Forelimb muscle (tissue), 1 donor: Measurements from ENCODE around the gene IPP. TPM values are rescaled to one million over a fixed set of nuclear protein-coding genes. Genes with fewer than 3 reads are reported as not detected.
"Not testable (repeated sequence)": the region's sequence is repeated elsewhere in the genome, so short reads cannot be mapped to it uniquely, and the experiment has no call there.

Experiments
- DNase-seq: peaks from one replicate; pipeline ENCODE4 v3.0.0-alpha.2; 2013; ENCODE audit warnings: low read depth
- polyA plus RNA-seq: library from polyadenylated mRNA; unstranded; fragments of 120-200 nt; gene quantifications from one replicate; pipeline ENCODE4 v1.2.1, GENCODE V29; 2013; ENCODE audit not compliant: insufficient read length

The IPP gene
- polyA plus RNA-seq, 1 donor, result 18.0 TPM

DNA sequence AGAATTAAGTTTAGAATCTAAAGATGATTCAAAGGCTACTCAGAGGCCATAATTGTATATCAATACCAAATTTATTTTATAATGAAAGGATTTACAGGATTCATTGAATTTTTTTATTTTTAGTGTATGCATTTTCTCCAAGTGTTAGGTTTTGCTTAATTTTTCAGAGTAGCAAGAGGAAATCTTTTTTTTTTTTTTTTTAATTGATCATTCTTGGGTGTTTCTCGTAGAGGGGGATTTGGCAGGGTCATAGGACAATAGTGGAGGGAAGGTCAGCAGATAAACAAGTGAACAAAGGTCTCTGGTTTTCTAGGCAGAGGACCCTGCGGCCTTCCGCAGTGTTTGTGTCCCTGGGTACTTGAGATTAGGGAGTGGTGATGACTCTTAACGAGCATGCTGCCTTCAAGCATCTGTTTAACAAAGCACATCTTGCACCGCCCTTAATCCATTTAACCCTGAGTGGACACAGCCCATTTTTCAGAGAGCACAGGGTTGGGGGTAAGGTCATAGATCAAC is 10.8 kb downstream of the IPP start:
- DNase-seq, result not testable (repeated sequence)

DNA sequence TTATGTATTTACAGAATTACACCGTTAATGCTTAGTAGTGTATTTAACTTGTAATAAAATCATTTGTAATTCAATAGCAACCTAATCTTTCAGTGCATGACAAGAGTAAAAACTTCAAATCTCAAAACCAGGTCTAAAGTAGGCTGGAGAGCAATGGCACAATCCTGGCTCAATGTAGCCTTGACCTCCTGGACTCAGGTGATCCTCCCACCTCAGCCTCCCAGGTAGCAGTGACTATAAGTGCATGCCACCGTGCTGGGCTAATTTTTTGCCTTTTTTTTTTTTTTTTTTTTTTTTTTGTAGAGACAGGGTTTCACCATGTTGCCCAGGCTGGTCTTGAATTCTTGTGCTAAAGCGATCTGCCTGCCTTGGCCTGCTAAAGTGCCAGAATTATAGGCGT is 11.3 kb downstream of the IPP start:
- DNase-seq, result no peak

DNA sequence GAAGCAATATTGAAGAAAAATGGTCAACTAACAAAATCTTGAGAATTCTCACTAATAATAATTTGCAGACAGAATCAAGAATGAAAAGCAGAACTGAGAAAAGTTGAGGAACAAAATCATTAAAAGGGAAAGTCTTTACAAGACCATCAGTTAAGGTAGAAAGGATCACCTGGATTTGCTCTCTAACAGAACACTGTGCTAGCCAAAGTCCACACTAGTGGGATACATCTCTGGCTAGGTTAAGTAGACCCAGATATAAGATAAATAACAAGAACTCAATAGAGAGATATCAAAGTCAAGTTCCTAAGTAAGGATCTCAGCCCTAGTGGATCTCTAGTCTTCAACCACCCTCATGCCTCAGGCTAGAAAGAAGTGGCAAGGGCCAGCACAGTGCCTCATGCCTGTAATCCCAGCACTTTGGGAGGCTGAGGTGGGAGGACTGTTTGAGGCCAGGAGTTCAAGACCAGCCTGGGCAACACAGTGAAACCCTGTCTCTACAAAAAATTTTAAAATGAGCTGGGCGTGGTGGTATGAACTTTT is 19.6 kb downstream of the IPP start:
- no peak for DNase-seq

DNA sequence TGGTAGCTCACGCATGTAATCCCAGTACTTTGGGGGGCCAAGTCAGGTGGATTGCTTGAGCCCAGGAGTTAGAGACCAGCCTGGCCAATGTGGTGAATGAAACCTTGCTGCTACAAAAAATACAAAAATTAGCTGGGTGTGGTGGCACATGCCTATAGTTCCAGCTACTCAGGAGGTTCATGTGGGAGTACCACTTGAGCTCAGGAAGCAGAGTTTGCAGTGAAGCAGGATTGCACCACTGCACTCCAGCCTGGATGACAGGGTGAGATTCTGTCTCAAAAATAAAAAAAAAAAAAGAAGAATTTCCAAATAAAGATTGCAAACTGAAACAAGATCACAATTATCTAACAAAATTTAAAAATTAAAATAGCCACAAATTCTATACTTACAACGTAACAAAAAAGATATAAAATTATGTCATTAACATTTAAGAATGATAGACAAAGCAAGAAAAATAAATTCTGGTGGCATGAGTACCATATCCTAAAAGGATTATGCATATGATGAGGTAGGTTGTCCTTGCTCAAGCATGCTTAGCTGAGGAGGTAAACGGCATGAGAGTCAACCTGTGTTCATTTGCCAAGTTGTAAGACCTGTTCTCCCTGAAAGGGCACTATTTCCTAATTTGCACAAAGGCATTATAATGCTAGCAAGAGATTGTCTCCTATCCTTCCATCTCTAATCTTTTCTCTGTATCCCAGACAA is 20.2 kb downstream of the IPP start:
- DNase-seq, result no peak

DNA sequence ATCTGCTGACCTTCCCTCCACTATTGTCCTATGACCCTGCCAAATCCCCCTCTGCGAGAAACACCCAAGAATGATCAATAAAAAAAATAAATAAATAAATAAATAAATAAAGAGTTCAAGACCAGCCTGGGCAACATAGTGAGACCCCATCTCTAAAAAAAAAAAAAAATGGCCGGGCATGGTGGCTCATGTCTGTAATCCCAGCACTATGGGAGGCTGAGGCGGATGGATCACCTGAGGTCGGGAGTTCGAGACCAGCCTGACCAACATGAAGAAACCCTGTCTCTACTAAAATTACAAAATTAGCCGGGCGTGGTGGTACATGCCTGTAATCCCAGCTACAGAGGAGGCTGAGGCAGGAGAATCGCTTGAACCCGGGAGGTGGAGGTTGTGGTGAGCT is 24.4 kb downstream of the IPP start:
- not testable (repeated sequence) for DNase-seq

DNA sequence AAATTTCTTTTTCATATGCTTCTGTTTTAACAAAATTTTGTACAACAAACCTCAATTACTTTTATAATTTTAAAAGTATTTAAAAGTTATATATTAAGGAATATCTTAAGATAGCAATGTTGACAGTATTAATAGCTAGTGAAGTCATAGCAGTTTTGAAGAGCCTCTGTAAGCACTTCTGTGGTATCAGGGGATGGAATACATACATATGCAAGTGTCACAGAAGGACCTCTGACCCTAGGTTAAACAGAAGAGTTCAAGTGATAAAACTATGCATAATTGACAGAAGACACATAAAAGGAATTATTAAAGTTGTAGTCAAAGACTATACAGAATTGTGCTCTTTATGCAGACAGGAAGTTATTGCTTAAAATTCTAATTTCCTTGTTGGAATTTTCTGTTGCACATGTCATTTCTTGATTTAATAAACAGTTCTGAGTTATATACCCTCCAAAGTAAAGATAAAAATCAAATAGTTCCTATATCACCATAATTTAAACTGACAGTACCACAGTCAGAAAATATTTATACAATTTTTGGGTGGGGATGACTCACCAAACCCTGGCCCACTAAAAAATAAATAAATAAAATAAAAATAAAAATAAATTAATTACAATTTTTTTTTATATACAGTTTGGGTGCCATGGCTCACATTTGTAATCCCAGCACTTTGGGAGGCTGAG is 27.1 kb downstream of the IPP start:
- DNase-seq, result no peak

DNA sequence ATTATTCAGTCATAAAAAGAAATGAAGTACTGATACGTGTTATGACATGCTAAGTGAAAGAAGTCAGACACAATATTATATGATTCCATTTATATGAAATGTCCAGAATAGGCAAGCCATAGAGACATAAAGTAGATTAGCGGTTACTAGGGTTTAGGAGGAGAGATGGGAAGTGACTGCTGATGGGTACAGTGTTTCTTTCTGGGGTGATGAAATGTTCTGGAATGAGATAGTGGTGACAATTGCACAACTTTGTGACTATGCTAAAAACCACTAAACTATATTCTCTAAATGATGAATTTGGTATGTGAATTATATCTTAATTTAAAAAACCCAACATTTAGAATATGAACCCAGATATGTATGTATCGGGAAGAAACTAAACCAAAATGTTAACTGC is 27.6 kb downstream of the IPP start:
- DNase-seq, result no peak

DNA sequence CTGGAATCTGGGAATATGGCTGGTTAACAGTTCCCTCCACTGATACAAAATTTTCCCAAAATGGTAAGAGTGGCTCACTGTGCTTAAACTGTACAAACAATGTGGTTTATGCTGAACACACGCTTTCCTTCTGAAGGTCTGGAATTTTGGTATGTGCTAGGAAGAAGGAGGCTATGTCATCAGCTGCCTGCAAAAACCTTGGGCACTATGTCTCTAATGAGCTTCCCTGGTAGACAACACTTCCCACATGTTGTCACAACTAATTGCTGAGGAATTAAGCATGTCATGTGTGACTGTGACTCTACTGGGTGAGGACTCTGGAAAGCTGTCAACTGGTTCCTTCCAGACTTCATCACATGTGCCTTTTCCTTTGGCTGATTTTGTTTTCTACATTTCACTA is 29.2 kb downstream of the IPP start:
- DNase-seq, result no peak

DNA sequence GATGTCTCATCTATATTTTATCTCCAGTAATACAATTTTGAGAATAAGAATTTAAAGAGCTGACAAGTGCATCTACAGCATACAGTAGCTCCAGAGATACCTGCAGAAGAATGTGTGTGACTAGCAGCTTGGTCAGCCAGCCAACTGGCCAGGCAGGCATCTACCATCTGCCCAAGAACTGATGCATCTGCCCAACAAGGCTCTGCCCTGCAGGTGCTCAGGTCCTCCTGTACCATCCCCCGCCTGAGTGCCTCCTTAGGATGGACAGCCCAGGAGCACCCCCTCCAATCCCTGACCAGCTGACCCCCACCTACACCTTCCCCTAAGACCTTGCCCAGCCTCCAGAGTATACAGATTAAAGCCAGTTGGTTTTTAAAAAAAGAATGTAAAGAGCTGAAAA is 32.2 kb downstream of the IPP start:
- no peak for DNase-seq

DNA sequence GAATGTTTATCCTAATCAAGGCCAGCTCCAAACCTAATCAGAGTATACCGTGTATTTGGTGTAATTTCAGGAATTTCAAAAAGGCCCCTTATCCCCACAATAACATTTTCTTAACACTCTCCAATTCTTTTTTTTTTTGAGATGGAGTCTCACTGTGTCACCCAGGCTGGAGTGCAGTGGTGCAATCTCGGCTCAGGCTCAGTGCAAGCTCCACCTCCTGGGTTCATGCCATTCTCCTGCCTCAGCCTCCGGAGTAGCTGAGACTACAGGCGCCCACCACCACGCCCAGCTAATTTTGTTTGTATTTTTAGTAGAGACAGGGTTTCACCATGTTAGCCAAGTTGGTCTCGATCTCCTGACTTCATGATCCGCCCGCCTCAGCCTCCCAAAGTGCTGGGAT is 33.1 kb downstream of the IPP start:
- DNase-seq, result not testable (repeated sequence)

DNA sequence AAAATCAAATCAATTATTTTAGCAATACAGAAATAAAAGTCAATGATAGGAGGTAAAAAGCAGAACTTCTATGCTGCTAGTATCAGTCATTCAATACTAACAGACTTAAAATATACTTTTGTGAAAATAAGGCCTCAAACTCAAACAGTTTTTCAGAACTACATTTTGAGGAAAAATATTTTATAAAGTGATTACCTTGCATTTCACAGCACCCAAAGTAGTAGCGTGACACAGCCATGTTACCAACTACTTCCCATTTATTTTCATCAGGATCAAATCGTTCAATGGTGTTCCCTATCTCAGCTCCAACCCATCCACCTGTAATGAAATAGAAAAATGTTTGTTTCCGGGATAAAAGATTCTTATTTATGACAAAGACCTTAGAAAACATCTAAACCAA is 33.8 kb downstream of the IPP start:
- DNase-seq, result no peak

DNA sequence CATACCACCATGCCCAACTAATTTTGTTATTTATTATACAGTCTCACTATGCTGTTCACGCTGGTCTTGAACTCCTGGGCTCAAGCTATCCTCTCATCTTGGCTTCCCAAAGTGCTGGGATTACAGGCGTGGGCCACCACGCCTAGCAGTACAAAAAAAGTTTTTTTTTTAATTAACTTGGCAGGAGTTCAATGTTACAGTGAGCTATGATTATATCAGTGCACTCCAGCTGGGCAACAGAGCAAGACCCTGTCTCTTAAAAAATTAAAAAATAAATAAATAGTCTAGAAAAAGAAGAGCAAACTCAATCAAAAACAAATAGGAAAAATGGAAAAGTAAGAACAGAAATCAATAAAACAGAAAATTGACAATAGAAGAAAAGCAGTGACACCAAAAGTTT is 36.7 kb downstream of the IPP start:
- no peak for DNase-seq

DNA sequence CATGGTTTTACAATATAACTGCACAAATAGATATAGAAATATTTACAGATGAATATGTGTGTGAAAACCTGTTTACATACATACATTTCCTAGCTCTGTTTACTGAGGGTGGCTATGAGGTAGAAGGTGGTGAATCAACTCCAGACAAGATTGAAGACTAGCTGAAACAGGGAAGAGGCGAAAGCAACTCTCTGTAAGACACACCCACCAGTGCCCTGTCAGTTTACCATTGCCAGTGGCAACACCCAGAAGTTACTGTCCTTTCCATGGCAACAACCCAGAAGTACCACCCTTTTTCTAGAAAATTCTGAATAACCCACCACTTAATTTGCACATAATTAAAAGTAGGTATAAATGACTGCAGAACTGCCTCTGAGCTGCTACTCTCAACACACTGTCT is 45.8 kb downstream of the IPP start:
- DNase-seq, result no peak

DNA sequence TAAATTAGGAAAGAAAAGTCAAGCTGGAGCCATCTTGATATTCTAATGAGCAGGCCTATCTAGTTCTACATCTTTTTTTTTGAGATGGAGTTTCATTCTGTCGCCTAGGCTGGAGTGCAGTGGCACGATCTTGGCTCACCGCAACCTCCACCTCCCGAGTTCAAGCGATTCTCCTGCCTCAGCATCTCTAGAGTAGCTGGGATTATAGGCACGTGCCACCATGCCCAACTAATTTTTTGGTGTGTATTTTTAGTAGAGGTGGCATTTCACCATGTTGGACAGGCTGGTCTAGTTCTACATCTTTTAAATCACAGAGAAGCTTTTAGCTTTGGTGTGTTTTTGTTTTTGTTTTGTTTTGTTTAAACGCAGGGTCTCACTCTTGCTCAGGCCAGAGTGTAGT is 55.6 kb downstream of the IPP start:
- no peak for DNase-seq

DNA sequence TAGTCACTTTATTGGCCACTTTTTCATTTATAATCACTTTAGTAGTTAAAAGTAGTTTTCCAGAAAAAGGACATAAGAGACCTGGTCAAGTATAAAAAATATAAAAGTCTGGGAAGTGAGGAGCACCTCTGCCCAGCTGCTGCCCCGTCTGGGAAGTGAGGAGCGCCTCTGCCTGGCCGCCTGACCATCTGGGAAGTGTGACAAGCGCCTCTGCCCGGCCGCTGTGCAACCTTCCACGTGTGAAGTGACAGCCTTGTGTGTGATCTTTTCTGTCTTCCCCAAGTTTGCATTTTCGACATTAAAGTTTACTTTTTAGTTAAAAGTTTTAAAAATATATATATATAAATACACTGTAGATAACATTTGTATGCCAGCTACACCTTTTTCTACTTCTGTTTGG is 56.6 kb downstream of the IPP start:
- DNase-seq, result not testable (repeated sequence)

DNA sequence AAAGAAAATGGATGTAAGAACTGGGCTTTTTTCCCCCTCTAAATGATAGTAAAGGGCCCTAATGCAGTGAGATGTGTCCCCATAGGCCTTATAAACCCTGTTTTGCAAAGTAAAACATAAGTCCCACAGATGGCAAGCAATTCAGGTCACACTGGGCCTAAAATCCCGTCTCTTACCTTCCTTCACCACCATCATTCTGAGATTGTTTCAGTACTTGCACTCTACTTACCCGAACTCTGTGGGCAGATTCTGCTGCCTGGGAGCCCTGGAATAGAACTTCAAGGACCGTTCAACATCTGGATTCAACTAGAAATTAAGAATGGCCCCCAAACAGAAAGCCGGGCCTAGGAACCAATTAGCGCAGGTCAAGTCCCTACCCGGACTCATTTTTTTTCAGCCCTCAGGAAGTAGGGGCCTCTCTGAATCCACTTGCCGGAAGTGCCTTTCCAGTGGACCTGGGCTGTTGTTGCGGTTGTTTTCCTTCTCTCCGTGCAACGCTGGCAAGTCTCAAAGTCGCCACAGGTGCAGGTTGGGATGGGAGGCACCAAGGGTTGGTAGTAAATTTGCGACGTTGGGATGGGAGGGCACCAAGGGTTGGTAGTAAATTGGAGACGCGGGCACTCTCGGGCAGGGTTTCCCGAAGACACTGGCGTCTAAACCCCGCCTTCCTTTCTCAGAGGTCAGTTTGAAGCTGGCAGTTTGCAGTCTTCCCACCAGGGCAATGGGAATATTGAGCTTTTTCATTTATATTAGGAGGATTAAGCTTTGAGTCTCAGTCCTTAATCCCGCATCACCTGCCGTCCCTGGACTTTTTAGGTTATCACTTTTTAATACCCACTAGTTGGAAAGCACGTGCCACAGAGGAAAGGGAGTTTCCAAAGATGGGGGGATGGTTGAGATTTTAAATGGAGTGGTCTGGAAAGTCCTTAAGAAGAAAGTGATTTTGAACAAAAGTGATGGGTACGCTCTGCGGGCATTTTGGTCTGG is 62.4 kb downstream of the IPP start, which contains the start of gene TMEM69:
Gene TMEM69 (plus strand): TSS at position 428 of the 987 bp plus-strand sequence. CDS start 2,888 bp downstream, outside the sequence.
- peak; percentile 79 for DNase-seq

DNA sequence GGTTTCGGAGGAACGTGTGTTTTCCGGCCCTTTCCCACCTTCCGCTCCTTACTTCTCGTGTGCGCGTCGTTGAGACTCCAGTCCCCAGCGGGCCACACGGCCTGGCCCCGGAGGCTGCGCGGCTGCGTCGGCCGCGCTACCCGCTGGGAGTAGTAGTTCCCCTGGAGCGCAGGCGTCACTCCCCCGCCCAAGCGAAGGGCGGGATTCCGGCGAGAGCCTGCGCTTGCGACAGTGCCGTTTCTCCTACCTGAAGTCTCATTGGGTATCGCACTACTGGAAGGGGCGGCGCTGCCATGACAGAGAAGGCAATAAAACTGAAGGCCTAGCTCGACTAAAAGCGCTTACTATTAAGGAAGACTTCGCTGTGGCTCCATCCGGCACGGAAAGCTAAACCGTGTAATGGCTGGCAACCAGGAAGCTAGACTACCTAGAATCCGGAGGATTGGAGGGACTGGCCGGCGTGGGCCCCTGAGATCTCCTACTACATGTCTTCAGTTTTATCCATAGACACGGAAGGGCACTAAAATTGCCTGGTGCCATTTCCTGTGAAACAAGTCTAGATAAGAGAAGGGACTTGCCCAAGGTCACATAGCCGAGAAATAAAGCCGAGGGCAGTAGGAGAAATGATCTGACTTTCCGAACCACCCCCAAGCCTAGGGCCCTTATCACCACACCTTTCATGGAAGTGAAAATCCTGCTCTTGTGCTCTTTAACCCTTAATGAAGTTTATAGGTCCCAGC is 63.3 kb downstream of the IPP start:
- DNase-seq, result peak; percentile 98

DNA sequence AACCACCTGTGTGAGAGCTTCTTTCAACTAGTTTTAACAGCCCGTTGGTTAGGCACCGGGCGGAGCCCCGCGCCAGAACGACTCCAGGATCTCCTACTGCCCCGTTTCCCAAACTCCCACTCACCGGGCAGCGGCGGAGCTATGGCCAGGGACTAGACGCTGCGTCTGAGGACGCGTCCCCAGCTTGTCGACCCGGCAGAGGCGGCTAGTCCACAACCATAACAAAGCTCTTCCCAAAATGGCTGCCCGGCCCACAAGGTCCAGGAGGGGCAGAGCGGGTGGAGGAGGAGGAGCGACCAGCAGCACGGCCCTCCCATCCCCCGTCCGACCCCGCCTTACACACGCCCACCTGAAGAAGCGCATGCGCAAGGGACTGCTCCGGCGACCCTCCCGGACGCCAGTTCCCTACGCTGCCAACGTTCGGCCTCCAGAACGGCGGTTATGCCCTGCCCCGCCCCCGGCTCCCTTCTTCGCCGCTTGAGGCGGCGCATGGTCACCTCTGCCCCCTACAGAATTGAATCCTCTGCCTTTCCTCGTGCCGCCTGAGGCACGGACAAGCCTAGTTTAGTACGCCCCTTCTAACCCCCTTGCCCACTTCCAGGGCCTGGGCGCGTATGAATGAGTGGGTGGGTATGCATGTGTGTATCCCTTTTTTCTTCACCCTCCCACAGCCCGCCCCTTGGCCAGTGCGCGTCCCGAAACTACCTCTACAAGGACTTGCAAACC is 64.0 kb downstream of the IPP start, which contains the start of gene GPBP1L1:
Gene GPBP1L1 (minus strand): TSS at position 246 of the 726 bp plus-strand sequence. CDS start 27,446 bp downstream, outside the sequence.
- DNase-seq, result peak; percentile 91

DNA sequence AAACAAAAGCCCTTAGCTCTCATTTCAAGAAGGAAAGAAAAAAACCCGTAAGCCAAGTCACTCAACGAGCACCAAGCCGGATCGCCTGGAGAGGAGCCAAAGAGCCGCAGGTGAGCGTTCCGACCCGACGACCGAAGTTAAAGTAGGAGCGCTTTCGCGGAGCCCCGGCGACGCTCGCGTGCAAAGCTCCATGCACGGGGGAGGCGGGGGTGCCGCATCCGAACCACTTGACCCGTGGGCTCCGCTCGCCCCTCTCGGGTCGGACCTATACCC is 64.5 kb downstream of the IPP start:
- peak; percentile 11 for DNase-seq

DNA sequence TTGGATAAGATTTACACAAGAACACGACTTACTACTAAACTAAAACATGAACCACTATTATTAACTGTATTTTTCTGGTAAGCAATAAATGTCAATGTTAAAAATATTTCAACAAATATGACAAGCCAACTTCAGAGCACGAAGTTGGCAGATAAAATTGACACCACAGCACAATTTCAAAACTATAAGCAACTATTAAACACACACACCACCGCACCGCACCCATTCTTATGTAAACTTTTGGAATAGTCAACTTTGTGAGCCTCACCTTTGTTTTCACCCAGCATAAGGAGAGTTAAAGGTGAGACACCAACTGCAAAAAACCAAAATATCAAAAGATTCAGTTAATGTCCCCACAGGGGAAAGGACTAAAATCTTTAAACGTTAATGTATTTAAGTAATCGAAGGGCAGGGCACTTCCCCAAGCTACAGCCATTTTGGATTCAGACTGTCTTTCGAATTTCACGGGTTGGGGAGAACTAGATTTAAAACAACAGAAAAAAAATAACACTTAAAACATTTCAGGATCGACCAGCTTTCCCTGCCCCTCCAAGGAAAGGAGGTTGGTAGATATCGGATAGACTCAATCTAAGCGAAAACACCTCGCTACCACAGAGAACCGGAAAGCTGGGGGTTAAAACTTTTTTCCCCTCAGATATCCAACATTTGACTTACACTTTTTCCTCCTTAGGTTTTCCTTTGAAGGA is 65.0 kb downstream of the IPP start:
- DNase-seq, result peak; percentile 11
